Right ventricle myocardium superior (tissue), 1 donor: ENCODE results near the gene CORO1C. TPM values are rescaled to one million over a fixed set of nuclear protein-coding genes. Genes with fewer than 3 reads are reported as not detected.
"Not testable (repeated sequence)": the region's sequence is repeated elsewhere in the genome, so short reads cannot be mapped to it uniquely, and the experiment has no call there.

Experiments
- ATAC-seq: fragments of 200-7000 bp; cut with Tn5 transposase; one replicate; pipeline ENCODE4 v1.9.1; 2020; ENCODE audit warnings: mild to moderate bottlenecking; ENCODE audit not compliant: poor library complexity
- DNase-seq: peaks from one replicate; pipeline ENCODE4 v3.0.0-alpha.2; 2020
- intact Hi-C: fragments of 100-400 bp; cut with DNase I; formaldehyde crosslinking; loops from one replicate; pipeline ENCODE4 v1.11.2; 2022
- total RNA-seq: library from RNA; stranded (reverse); fragmentation: NEBNext Ultra II Directional; extraction: Animal tissue kit (Norgen Biotek cat#: 25700); gene quantifications from one replicate; pipeline ENCODE4 v1.2.1, GENCODE V29; 2021
- donor health status: DM: no; HTN: yes; CAD: no; lungs with severe emphysema.

Gene CORO1C
- total RNA-seq, 1 donor from 2014 or later = 69.1 TPM

- no peak for DNase-seq
- intact Hi-C loops = no loop called here
- no peak for ATAC-seq
These were observed 95.1 kb downstream of the CORO1C start for GRCh38 chr12:108635997-108636808.

- DNase-seq (no peak), ATAC-seq (no peak)
- intact Hi-C loops = no loop called here
These were observed 95.9 kb downstream of the CORO1C start for GRCh38 chr12:108635201-108635996.

- ATAC-seq = peak; percentile 8
These were observed 97.0 kb downstream of the CORO1C start for GRCh38 chr12:108634341-108634751.

GRCh38 chr12:108633534-108634248 is 97.6 kb downstream of the CORO1C start, which contains the start of gene SELPLG:
TSS of gene SELPLG (minus strand) at chr12:108633894. CDS start at chr12:108624307, 9,587 bp downstream.
- intact Hi-C loops = no loop called here
- ATAC-seq (peak; percentile 53), DNase-seq (peak; percentile 86)

More at GRCh38 chr12:108634341-108634751, 97.0 kb downstream of the CORO1C start:
- intact Hi-C loops = no loop called here
- DNase-seq = no peak

- intact Hi-C loops = no loop called here
- ATAC-seq = no peak
- no peak for DNase-seq
These were observed 98.2 kb downstream of the CORO1C start for GRCh38 chr12:108633081-108633533.

GRCh38 chr12:108631261-108631660 is 100.1 kb downstream of the CORO1C start:
- ATAC-seq, intact Hi-C loops: not testable (repeated sequence)

GRCh38 chr12:108630481-108631207 is 100.7 kb downstream of the CORO1C start:
- intact Hi-C loops = no loop called here
- ATAC-seq (no peak), DNase-seq (no peak)

More at GRCh38 chr12:108631261-108631660, 100.1 kb downstream of the CORO1C start:
- not testable (repeated sequence) for DNase-seq

GRCh38 chr12:108629824-108630476 is 101.4 kb downstream of the CORO1C start:
- DNase-seq (no peak), ATAC-seq (no peak)

GRCh38 chr12:108629151-108629550 is 102.2 kb downstream of the CORO1C start:
- no peak for DNase-seq
- ATAC-seq = no peak
- intact Hi-C loops = no loop called here

More at GRCh38 chr12:108629824-108630476, 101.4 kb downstream of the CORO1C start:
- intact Hi-C loops = no loop called here

GRCh38 chr12:108627134-108627920 is 104.0 kb downstream of the CORO1C start:
- DNase-seq = no peak
- intact Hi-C loops = no loop called here
- ATAC-seq = no peak

- intact Hi-C loops = no loop called here
- ATAC-seq (no peak), DNase-seq (no peak)
These were observed 106.1 kb downstream of the CORO1C start for GRCh38 chr12:108625228-108625627.

GRCh38 chr12:108623577-108623976 is 107.7 kb downstream of the CORO1C start:
- ATAC-seq (no peak), DNase-seq (no peak)
- intact Hi-C loops = no loop called here

GRCh38 chr12:108622921-108623514 is 108.3 kb downstream of the CORO1C start:
- no peak for ATAC-seq
- intact Hi-C loops = no loop called here
- no peak for DNase-seq

GRCh38 chr12:108622421-108622820 is 108.9 kb downstream of the CORO1C start:
- peak; percentile 50 for ATAC-seq
- intact Hi-C loops = no loop called here
- DNase-seq = no peak

- no peak for DNase-seq
- ATAC-seq = no peak
- intact Hi-C loops = no loop called here
These were observed 110.2 kb downstream of the CORO1C start for GRCh38 chr12:108621161-108621560.

GRCh38 chr12:108620236-108620879 is 111.0 kb downstream of the CORO1C start:
- intact Hi-C loops = no loop called here
- DNase-seq = no peak
- no peak for ATAC-seq
